Stimulated activated CD4-positive, alpha-beta T cell treated with anti-CD3 and anti-CD28 coated beads, Interleukin-1b, Interleukin-23, amount 100 ng/mL, for 24 hours (primary cell): Measurements from ENCODE around the gene CCDC34.
"Not testable (repeated sequence)": the region's sequence is repeated elsewhere in the genome, so short reads cannot be mapped to it uniquely, and the experiment has no call there.

Experiments used
- DNase-seq, 4 experiments: peaks; one replicate each; pipeline ENCODE4 v3.0.0-alpha.2; 2020; ENCODE audit warnings: low read depth in 4 of 4, low spot score in 1 of 4

Gene CCDC34

DNA sequence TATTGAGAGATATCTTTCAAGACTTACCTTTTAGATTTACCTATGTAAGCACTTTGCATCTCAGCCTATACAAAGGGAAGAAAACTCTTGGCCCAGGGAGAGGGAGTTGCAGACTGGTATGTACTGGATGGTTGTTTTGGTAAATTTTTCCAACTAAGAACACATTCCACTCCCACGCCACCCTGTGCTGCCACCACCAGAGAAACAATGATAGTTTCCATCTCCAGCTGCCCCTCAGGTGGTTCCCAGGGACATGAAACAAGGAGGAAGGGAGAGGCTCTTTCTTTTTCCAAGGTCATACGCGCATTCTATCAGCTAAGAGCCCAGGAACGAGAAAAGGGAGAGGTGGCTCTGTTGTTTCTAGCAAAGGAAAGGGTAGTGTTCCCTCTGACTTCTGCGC, 34.4 kb downstream of the CCDC34 start:
- no peak for DNase-seq

- DNase-seq: not testable (repeated sequence)
These were observed 36.0 kb downstream of the CCDC34 start for GRCh38 chr11:27327064-27327463.

DNA sequence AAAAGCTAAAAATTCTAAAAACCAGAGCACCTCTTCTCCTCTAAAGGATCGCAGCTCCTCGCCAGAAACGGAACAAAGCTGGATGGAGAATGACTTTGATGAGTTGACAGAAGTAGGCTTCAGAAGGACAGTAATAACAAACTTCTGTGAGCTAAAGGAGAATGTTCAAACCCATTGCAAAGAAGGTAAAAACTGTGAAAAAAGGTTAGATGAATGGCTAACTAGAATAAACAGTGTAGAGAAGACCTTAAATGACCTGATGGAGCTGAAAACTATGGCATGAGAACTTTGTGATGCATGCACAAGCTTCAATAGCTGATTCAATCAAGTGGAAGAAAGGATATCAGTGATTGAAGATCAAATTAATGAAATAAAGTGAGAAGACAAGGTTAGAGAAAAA, 40.8 kb downstream of the CCDC34 start:
- not testable (repeated sequence) for DNase-seq

DNA sequence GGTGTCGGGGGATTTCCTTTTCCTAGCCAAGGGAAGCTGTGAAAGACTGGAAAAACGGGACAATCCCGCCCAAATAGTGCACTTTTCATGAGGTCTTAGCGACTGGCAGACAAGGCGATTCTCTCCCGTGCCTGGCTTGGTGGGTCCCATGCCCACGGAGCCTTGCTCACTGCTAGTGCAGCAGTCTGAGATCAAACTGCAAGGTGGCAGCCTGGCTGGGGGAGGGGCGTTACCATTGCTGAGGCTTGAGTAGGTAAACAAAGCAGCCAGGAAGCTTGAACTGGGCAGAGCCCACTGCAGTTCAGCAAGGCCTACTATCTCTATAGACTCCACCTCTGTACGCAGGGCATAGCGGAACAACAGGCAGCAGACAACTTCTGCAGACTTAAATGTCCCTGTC, 41.7 kb downstream of the CCDC34 start:
- DNase-seq: not testable (repeated sequence)

DNA sequence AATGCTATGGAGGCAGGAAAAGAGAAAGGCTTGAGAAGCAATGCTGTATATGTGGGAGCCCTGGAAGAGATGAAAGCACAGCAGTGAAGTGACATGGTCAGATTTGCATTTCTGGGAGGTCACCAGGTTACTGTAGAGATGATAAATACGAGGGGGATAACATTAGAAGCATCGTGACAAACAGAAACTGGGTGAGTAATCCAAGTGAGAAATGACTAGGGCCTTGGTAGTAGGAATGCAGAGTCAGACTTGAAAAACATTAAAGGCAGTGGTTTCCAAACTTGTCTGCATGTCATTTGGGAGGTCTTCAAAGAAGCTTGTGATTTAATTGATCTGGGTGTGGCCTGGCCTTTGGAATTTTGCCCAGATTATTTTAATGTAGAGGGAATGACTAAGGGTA, 43.9 kb downstream of the CCDC34 start:
- no peak for DNase-seq

- DNase-seq: no peak
These were observed 45.3 kb downstream of the CCDC34 start for GRCh38 chr11:27317751-27318150.

DNA sequence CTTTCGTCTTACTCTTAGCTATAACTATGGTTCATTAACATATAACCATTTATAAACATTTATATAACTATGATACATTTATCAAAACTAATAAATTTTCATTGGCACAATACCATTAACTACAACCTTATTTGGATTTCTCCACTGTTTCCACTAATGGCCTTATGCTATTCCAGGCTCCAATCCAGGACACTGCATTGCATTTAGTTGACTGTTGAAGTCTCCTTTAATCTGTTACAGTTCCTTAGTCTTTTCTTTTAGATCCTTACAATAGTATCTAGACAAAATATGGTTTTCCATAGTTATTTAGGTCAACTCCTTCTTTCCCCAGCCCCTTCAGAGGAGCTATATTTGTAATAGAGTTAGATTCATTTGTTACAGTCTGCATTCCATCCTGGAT, 47.2 kb downstream of the CCDC34 start:
- DNase-seq: no peak

GRCh38 chr11:27313157-27313821, 49.7 kb downstream of the CCDC34 start:
- no peak for DNase-seq

- no peak for DNase-seq
These were observed 50.9 kb downstream of the CCDC34 start for GRCh38 chr11:27312110-27312509.

GRCh38 chr11:27310707-27311106, 52.3 kb downstream of the CCDC34 start:
- DNase-seq: no peak

DNA sequence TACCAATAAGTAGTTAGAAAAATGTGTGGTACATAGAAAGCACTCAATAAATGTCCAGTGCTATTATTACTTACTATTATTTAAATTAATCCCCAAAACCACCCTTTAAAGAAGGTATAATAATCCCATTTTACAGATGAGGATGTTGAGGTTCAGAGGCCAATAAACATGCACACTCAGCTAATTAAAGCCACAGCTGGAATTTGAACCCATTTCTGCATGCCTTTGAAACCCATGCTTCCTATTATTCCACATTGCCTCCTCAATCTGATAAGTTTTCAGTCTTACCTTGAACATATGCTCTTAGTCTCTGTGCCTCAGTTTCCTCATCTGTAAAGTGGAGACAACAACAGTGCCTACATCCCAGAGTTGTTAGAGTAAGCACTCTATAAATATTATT, 52.8 kb downstream of the CCDC34 start:
- no peak for DNase-seq

GRCh38 chr11:27309046-27309445, 54.0 kb downstream of the CCDC34 start:
- no peak for DNase-seq

GRCh38 chr11:27307232-27307631, 55.8 kb downstream of the CCDC34 start:
- no peak for DNase-seq

- no peak for DNase-seq
These were observed 57.3 kb downstream of the CCDC34 start for GRCh38 chr11:27305751-27306150.

GRCh38 chr11:27304514-27304913, 58.5 kb downstream of the CCDC34 start:
- DNase-seq: no peak

GRCh38 chr11:27303903-27304302, 59.1 kb downstream of the CCDC34 start:
- DNase-seq: no peak

GRCh38 chr11:27300974-27301373, 62.0 kb downstream of the CCDC34 start:
- DNase-seq: no peak

- no peak for DNase-seq
These were observed 65.4 kb downstream of the CCDC34 start for GRCh38 chr11:27297616-27298015.

- DNase-seq: no peak
These were observed 66.5 kb downstream of the CCDC34 start for GRCh38 chr11:27296497-27296896.

DNA sequence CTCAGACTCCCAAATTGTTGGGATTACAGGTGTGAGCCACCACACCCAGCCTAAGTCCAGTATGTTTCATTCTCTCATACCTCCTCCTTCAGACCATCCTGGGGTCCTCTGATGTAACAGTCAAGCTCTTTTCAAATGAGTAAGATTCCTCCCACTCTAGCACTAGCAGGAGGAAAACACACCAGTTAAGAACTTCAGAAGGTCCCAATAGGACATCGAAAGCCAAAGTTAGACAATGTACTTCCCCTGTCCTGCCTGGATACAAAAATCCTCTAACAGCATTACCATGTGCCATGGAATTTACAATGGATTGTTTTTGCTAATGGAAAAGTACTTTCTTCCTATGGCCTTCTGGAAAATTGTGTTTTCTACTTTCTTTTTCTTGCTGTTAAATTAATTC, 67.1 kb downstream of the CCDC34 start:
- no peak for DNase-seq

DNA sequence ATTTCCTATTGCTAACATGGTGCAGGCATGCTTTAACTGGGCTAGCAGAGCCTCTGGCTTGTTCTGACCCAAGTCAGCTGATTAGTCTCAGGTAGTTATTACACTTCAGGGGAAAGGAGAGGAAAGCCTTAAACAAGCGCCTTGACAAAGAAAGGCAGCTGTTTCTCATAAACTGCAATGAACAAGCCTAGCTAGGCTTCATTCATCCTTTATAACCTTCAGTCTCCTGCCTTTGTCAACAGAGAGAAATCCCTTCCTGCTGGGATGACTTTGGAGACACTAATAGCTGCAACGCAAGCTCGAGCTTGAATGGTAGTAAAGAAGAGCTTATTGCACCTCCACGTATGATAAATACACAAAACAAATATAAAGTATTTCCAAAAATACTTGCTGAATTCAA, 68.4 kb downstream of the CCDC34 start:
- no peak for DNase-seq

- no peak for DNase-seq
These were observed 69.2 kb downstream of the CCDC34 start for GRCh38 chr11:27293515-27294417.

DNA sequence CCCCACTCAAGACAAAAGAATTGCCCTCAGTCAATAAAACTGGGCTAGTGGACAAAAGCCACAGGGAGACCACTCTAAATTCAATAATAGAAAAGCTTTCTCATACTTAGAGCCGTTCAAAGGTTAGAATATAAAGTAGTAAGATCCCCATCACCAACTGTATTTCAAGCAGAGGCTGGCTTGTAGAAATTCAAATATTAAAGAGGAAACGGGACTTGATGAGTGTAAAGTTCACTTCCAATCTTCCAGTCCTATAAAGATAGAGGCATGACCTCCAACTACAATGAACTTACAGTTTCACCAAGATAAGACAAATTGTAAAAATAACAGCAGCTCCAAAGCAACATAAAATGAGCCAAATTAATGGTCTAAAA, 70.4 kb downstream of the CCDC34 start:
- no peak for DNase-seq
